HEK293 (cell line): ENCODE measurements around the gene PANK2.
A peak's percentile ranks its signal among the peaks of the same experiment; 100 is the strongest.

ENCODE experiments used
- CTCF ChIA-PET: fragments of 350-600 bp; formaldehyde crosslinking; extraction: SDS; loops from one replicate; lab custom pipeline; 2021; ENCODE audit warnings: antibody characterized with exemption; lab: Yijun Ruan, JAX
- POLR2A ChIA-PET: fragments of 300-600 bp; formaldehyde crosslinking; extraction: SDS; loops from one replicate; lab custom pipeline; 2020; ENCODE audit warnings: antibody characterized with exemption, inconsistent platforms; lab: Yijun Ruan, JAX
- H3K27ac ChIP-seq: fragments of 200-500 bp; sonication (Bioruptor generic); 2 replicates; pipeline ENCODE4 v1.5.1; 2014; ENCODE audit warnings: low read depth, low read length, control low read depth, inconsistent platforms; ENCODE audit errors: extremely low read depth
- H3K36me3 ChIP-seq, 2 experiments: fragments of 200-500 bp in 1 of 2; sonication (Bioruptor generic) in 1 of 2; 1 replicate in 1 of 2; 2 replicates in 1 of 2; pipeline ENCODE4 v1.5.1; 2014 to 2017; ENCODE audit warnings: inconsistent platforms in 2 of 2, low read length in 2 of 2; ENCODE audit not compliant: control insufficient read depth in 2 of 2, insufficient read depth in 1 of 2
- H3K4me1 ChIP-seq: fragments of 200-500 bp; sonication (Bioruptor generic); 2 replicates; pipeline ENCODE4 v1.5.1; 2014; ENCODE audit warnings: mild to moderate bottlenecking, low read length, inconsistent platforms; ENCODE audit not compliant: control insufficient read depth, insufficient read depth
- H3K4me3 ChIP-seq: 2 replicates; pipeline ENCODE4 v1.5.1; 2011; ENCODE audit warnings: low read depth, mild to moderate bottlenecking, control low read depth, low read length, moderate library complexity
- H3K9me3 ChIP-seq: fragments of 200-500 bp; sonication (Bioruptor generic); 2 replicates; pipeline ENCODE4 v1.5.1; 2014; ENCODE audit warnings: low read depth, low read length, inconsistent platforms; ENCODE audit not compliant: control insufficient read depth, insufficient read depth
- HOXD13 ChIP-seq: sonication (generic); formaldehyde crosslinking; IDR thresholded peaks from 2 replicates; pipeline ENCODE4 v1.8.0; 2022; ENCODE audit warnings: missing genetic modification reagents, borderline replicate concordance
- IKZF3 ChIP-seq: fragments of 450-650 bp; IDR thresholded peaks from 2 replicates; pipeline ENCODE4 v1.5.0; 2018; ENCODE audit warnings: missing biosample characterization, mild to moderate bottlenecking, missing genetic modification characterization, moderate library complexity
- KLF16 ChIP-seq: fragments of 450-650 bp; formaldehyde crosslinking; IDR thresholded peaks from 2 replicates; pipeline ENCODE4 v1.5.1; 2017; ENCODE audit warnings: missing biosample characterization, missing genetic modification characterization
- KLF17 ChIP-seq: fragments of 450-650 bp; formaldehyde crosslinking; IDR thresholded peaks from 2 replicates; pipeline ENCODE4 v1.5.1; 2016; ENCODE audit warnings: missing biosample characterization, missing genetic modification characterization
- SCRT1 ChIP-seq: fragments of 450-650 bp; formaldehyde crosslinking; IDR thresholded peaks from 2 replicates; pipeline ENCODE4 v1.5.1; 2016; ENCODE audit warnings: missing biosample characterization, missing genetic modification characterization, borderline replicate concordance
- SCRT2 ChIP-seq: fragments of 450-650 bp; formaldehyde crosslinking; IDR thresholded peaks from 2 replicates; pipeline ENCODE4 v1.5.1; 2016; ENCODE audit warnings: missing biosample characterization, missing genetic modification characterization
- SETDB1 ChIP-seq: IDR thresholded peaks from one replicate; pipeline ENCODE4 v1.6.1; 2017; ENCODE audit warnings: mild to moderate bottlenecking, low read length, moderate library complexity, mixed read lengths; ENCODE audit not compliant: insufficient read length
- SP7 ChIP-seq: fragments of 450-650 bp; formaldehyde crosslinking; IDR thresholded peaks from 2 replicates; pipeline ENCODE4 v1.5.1; 2016; ENCODE audit warnings: missing biosample characterization, missing genetic modification characterization
- TCF7L2 ChIP-seq: IDR thresholded peaks from 2 replicates; pipeline ENCODE4 v1.6.1; 2011; ENCODE audit warnings: low read depth, mild to moderate bottlenecking, inconsistent platforms, low read length, moderate library complexity, borderline replicate concordance
- YY1 ChIP-seq: fragments of 450-650 bp; formaldehyde crosslinking; IDR thresholded peaks from 2 replicates; pipeline ENCODE4 v1.5.1; 2018; ENCODE audit warnings: missing biosample characterization, missing genetic modification characterization
- ZIC2 ChIP-seq: fragments of 450-650 bp; formaldehyde crosslinking; IDR thresholded peaks from 2 replicates; pipeline ENCODE4 v1.5.1; 2016; ENCODE audit warnings: missing biosample characterization, missing genetic modification characterization
- ZNF121 ChIP-seq: fragments of 450-650 bp; formaldehyde crosslinking; IDR thresholded peaks from 2 replicates; pipeline ENCODE4 v1.5.1; 2016; ENCODE audit warnings: missing biosample characterization, missing genetic modification characterization
- ZNF133 ChIP-seq: fragments of 450-650 bp; formaldehyde crosslinking; IDR thresholded peaks from 2 replicates; pipeline ENCODE4 v1.5.1; 2016; ENCODE audit warnings: missing biosample characterization, missing genetic modification characterization
- ZNF169 ChIP-seq: fragments of 450-650 bp; formaldehyde crosslinking; IDR thresholded peaks from 2 replicates; pipeline ENCODE4 v1.5.1; 2016; ENCODE audit warnings: missing biosample characterization, missing genetic modification characterization
- ZNF221 ChIP-seq: fragments of 450-650 bp; formaldehyde crosslinking; IDR thresholded peaks from 2 replicates; pipeline ENCODE4 v1.5.1; 2017; ENCODE audit warnings: missing biosample characterization, missing genetic modification characterization, borderline replicate concordance
- ZNF350 ChIP-seq: fragments of 450-650 bp; formaldehyde crosslinking; IDR thresholded peaks from 2 replicates; pipeline ENCODE4 v1.5.0; 2017; ENCODE audit warnings: missing biosample characterization, mild to moderate bottlenecking, missing genetic modification characterization
- ZNF362 ChIP-seq: fragments of 450-650 bp; formaldehyde crosslinking; IDR thresholded peaks from 2 replicates; pipeline ENCODE4 v1.5.1; 2016; ENCODE audit warnings: missing biosample characterization, missing genetic modification characterization
- ZNF366 ChIP-seq: fragments of 450-650 bp; formaldehyde crosslinking; conservative IDR thresholded peaks from 2 replicates; pipeline ENCODE4 v1.5.1; 2016; ENCODE audit warnings: missing biosample characterization, missing genetic modification characterization
- ZNF391 ChIP-seq: fragments of 450-650 bp; formaldehyde crosslinking; IDR thresholded peaks from 2 replicates; pipeline ENCODE4 v1.5.1; 2016; ENCODE audit warnings: low read depth, missing biosample characterization, missing genetic modification characterization, borderline replicate concordance
- ZNF501 ChIP-seq: fragments of 450-650 bp; formaldehyde crosslinking; IDR thresholded peaks from 2 replicates; pipeline ENCODE4 v1.5.1; 2016; ENCODE audit warnings: missing biosample characterization, missing genetic modification characterization
- ZNF510 ChIP-seq: fragments of 450-650 bp; formaldehyde crosslinking; IDR thresholded peaks from 2 replicates; pipeline ENCODE4 v1.5.1; 2018; ENCODE audit warnings: mild to moderate bottlenecking, missing genetic modification characterization, missing biosample characterization; ENCODE audit not compliant: insufficient replicate concordance
- ZNF514 ChIP-seq: fragments of 450-650 bp; formaldehyde crosslinking; IDR thresholded peaks from 2 replicates; pipeline ENCODE4 v1.5.1; 2016; ENCODE audit warnings: missing biosample characterization, missing genetic modification characterization
- ZNF530 ChIP-seq: fragments of 450-650 bp; formaldehyde crosslinking; IDR thresholded peaks from 2 replicates; pipeline ENCODE4 v1.5.1; 2016; ENCODE audit warnings: low read depth, missing biosample characterization, missing genetic modification characterization
- ZNF558 ChIP-seq: fragments of 450-650 bp; formaldehyde crosslinking; IDR thresholded peaks from 2 replicates; pipeline ENCODE4 v1.5.1; 2016; ENCODE audit warnings: missing biosample characterization, missing genetic modification characterization
- ZNF610 ChIP-seq: fragments of 450-650 bp; formaldehyde crosslinking; IDR thresholded peaks from 2 replicates; pipeline ENCODE4 v1.5.1; 2016; ENCODE audit warnings: missing biosample characterization, missing genetic modification characterization, borderline replicate concordance
- ZNF624 ChIP-seq: fragments of 450-650 bp; formaldehyde crosslinking; IDR thresholded peaks from 2 replicates; pipeline ENCODE4 v1.5.1; 2017; ENCODE audit warnings: missing biosample characterization, missing genetic modification characterization
- ZNF677 ChIP-seq: fragments of 450-650 bp; IDR thresholded peaks from 2 replicates; pipeline ENCODE4 v1.5.0; 2018; ENCODE audit warnings: missing biosample characterization, mild to moderate bottlenecking, missing genetic modification characterization, moderate library complexity
- ZNF692 ChIP-seq: fragments of 450-650 bp; formaldehyde crosslinking; IDR thresholded peaks from 2 replicates; pipeline ENCODE4 v1.5.1; 2016; ENCODE audit warnings: missing biosample characterization, missing genetic modification characterization
- ZNF837 ChIP-seq: fragments of 450-650 bp; formaldehyde crosslinking; IDR thresholded peaks from 2 replicates; pipeline ENCODE4 v1.5.1; 2016; ENCODE audit warnings: missing biosample characterization, missing genetic modification characterization
- ZNF843 ChIP-seq: fragments of 450-650 bp; formaldehyde crosslinking; IDR thresholded peaks from 2 replicates; pipeline ENCODE4 v1.5.1; 2016; ENCODE audit warnings: missing biosample characterization, missing genetic modification characterization
- ZXDB ChIP-seq: fragments of 450-650 bp; formaldehyde crosslinking; IDR thresholded peaks from 2 replicates; pipeline ENCODE4 v1.5.1; 2016; ENCODE audit warnings: missing biosample characterization, missing genetic modification characterization

The PANK2 gene

GRCh38 chr20:3909952-3910366, 20.8 kb downstream of the PANK2 start:
- CTCF ChIA-PET = interaction anchor here (1.2 kb wide), 1 partner anchor 13 kb away, joined by 5 read pairs; no protein-coding TSS in a partner anchor
- no peaks in the 10 kb centered on the region for H3K9me3 ChIP-seq
- TF ChIP-seq ZNF362 (tag by site-specific recombination) (0 out of 2 replicates have a peak, but pooled peaks have one; percentile 34), ZNF501 (tag by site-specific recombination) (no peak)
- POLR2A ChIA-PET = no interaction called here
- no peak overlapping the region for H3K4me3 ChIP-seq
- H3K27ac ChIP-seq = no peak overlapping the region
- no peaks in the 10 kb centered on the region; the same call in 1 of the 2 replicates for H3K4me1 ChIP-seq
- peaks cover 69 to 73% of the 10 kb centered on the region in 2 experiments for H3K36me3 ChIP-seq

- Histone ChIP-seq H3K36me3 (peaks cover 76 to 81% of the 10 kb centered on the region in 2 experiments), H3K9me3 (no peaks in the 10 kb centered on the region), H3K27ac (no peak overlapping the region), H3K4me1 (no peaks in the 10 kb centered on the region), H3K4me3 (no peak overlapping the region)
- POLR2A ChIA-PET = no interaction called here
- no peak for TF ChIP-seq HOXD13
- TF ChIP-seq TCF7L2 = no peak
- TF ChIP-seq ZNF366 (tag by site-specific recombination) = no peak
- TF ChIP-seq ZNF610 = no peak
- no peak for TF ChIP-seq ZIC2 (tag by site-specific recombination)
- no peak for TF ChIP-seq KLF16 (tag by site-specific recombination)
- no peak for TF ChIP-seq ZNF169 (tag by site-specific recombination)
- TF ChIP-seq ZNF677 (tag by site-specific recombination) = no peak
- no peak for TF ChIP-seq ZNF837
- TF ChIP-seq ZNF530 (tag by site-specific recombination) = no peak
- TF ChIP-seq ZNF514 (tag by site-specific recombination) = no peak
- no peak for TF ChIP-seq ZNF510 (tag by site-specific recombination)
- TF ChIP-seq ZNF558 (tag by site-specific recombination) = no peak
- TF ChIP-seq ZNF133 (tag by site-specific recombination) = no peak
- CTCF ChIA-PET = interaction anchor here (1.2 kb wide), 1 partner anchor 12 kb away, joined by 5 read pairs; no protein-coding TSS in a partner anchor
Measured at GRCh38 chr20:3910853-3911252, 21.7 kb downstream of the PANK2 start.

- ChIA-PET POLR2A (interaction anchor here (0.9 kb wide), 1 partner anchor 14 kb away, joined by 3 read pairs; no protein-coding TSS in a partner anchor), CTCF (interaction anchor here (0.6 to 0.8 kb wide), 4 partner anchors 32 to 486 kb away, joined by 3 to 5 read pairs (median 3); no protein-coding TSS in a partner anchor)
- peaks cover 78 to 92% of the 10 kb centered on the region in 2 experiments for H3K36me3 ChIP-seq
- H3K4me3 ChIP-seq = no peak overlapping the region
- no peaks in the 10 kb centered on the region for H3K4me1 ChIP-seq
- H3K27ac ChIP-seq = no peak overlapping the region
- H3K9me3 ChIP-seq = no peaks in the 10 kb centered on the region
- TF ChIP-seq SP7 (tag by site-specific recombination) (0 out of 2 replicates have a peak, but pooled peaks have one; percentile 22), ZNF501 (tag by site-specific recombination) (no peak), ZNF692 (tag by site-specific recombination) (no peak), ZNF837 (no peak), KLF17 (tag by site-specific recombination) (0 out of 2 replicates have a peak, but pooled peaks have one; percentile 16), ZNF221 (tag by site-specific recombination) (no peak), ZNF391 (no peak), ZNF624 (tag by site-specific recombination) (no peak), ZNF366 (tag by site-specific recombination) (peak; percentile 37; the same call in 1 of the 2 replicates), SETDB1 (no peak), IKZF3 (tag by site-specific recombination) (peak; percentile 46; the same call in 1 of the 2 replicates), SCRT2 (tag by site-specific recombination) (peak; percentile 29; the same call in 1 of the 2 replicates), ZNF121 (tag by site-specific recombination) (no peak), ZNF350 (tag by site-specific recombination) (no peak), ZXDB (no peak), SCRT1 (tag by site-specific recombination) (no peak), ZNF843 (tag by site-specific recombination) (no peak), YY1 (tag by site-specific recombination) (no peak)
Measured at GRCh38 chr20:3911956-3912355, 22.8 kb downstream of the PANK2 start.
